GM12878 (cell line): ENCODE results near the gene ZDBF2. TPM values are rescaled to one million over a fixed set of nuclear protein-coding genes. Genes with fewer than 3 reads are reported as not detected.

Experiments
- ATAC-seq: fragments of 200-7000 bp; cut with Tn5 transposase; 3 replicates; pipeline ENCODE4 v1.9.1; 2020; ENCODE audit warnings: mild to moderate bottlenecking, moderate library complexity
- BruUV-seq: library from RNA; stranded (reverse); fragments of 400-500 nt; replicated peaks from 2 replicates; lab custom pipeline; 2021; lab: Mats Ljungman, UMichigan
- CTCF ChIA-PET: fragments of 300-600 bp; sonication (Branson Sonifier 250); formaldehyde crosslinking; extraction: SDS; loops from one replicate; lab custom pipeline; 2021; ENCODE audit warnings: inconsistent platforms; lab: Yijun Ruan, JAX
- POLR2A ChIA-PET: fragments of 350-600 bp; formaldehyde crosslinking; extraction: SDS; loops from one replicate; lab custom pipeline; 2021; ENCODE audit warnings: inconsistent platforms; lab: Charles Lee
- RAD21 ChIA-PET: fragments of 300-600 bp; sonication (Branson Sonifier 250); formaldehyde crosslinking; loops from one replicate; lab custom pipeline; 2023; ENCODE audit warnings: antibody characterized with exemption; ENCODE audit not compliant: unreplicated experiment; lab: Charles Lee
- SMC1A ChIA-PET: fragments of 300-600 bp; sonication (Branson Sonifier 250); formaldehyde crosslinking; loops from one replicate; lab custom pipeline; 2023; ENCODE audit not compliant: unreplicated experiment, uncharacterized antibody; lab: Charles Lee
- DNase-seq: peaks from one replicate; pipeline ENCODE4 v3.0.0-alpha.2; 2011; ENCODE audit warnings: low read depth, low spot score
- FAIRE-seq: peaks from 3 replicates; lab custom pipeline; 2011; peaks lifted over from hg19 to GRCh38; lab: Jason Lieb, UNC
- H2AFZ ChIP-seq: 2 replicates; pipeline ENCODE4 v1.6.0; 2011; ENCODE audit warnings: low read depth, low read length, control low read depth; ENCODE audit not compliant: control insufficient read depth
- H3K27ac ChIP-seq: 2 replicates; pipeline ENCODE4 v1.5.1; 2011; ENCODE audit warnings: control low read depth; ENCODE audit not compliant: control insufficient read depth, insufficient read depth
- H3K27me3 ChIP-seq, 2 experiments: replicated peaks in 1 of 2; 2 replicates each; pipeline versions ENCODE4 v1.6.0 to v1.6.1; 2011; ENCODE audit warnings: low read length in 1 of 2; ENCODE audit not compliant: control insufficient read depth in 2 of 2, insufficient read depth in 2 of 2
- H3K36me3 ChIP-seq, 2 experiments: 2 replicates each; pipeline ENCODE4 v1.5.1; 2011; ENCODE audit warnings: low read length in 1 of 2; ENCODE audit not compliant: control insufficient read depth in 2 of 2, insufficient read depth in 2 of 2
- H3K4me1 ChIP-seq: 2 replicates; pipeline ENCODE4 v1.6.1; 2011; ENCODE audit warnings: mild to moderate bottlenecking, low read length, moderate library complexity, mixed read lengths; ENCODE audit not compliant: control insufficient read depth, insufficient read depth
- H3K4me2 ChIP-seq: 2 replicates; pipeline ENCODE4 v1.6.0; 2011; ENCODE audit warnings: control low read depth; ENCODE audit not compliant: control insufficient read depth, insufficient read depth
- H3K4me3 ChIP-seq: fragments of 200-600 bp; sonication (generic); 2 replicates; pipeline ENCODE4 v1.5.1; 2016
- H3K79me2 ChIP-seq: 2 replicates; pipeline ENCODE4 v1.6.0; 2011; ENCODE audit warnings: low read length; ENCODE audit not compliant: control insufficient read depth, insufficient read depth
- H3K9ac ChIP-seq: 2 replicates; pipeline ENCODE4 v1.8.0; 2011; ENCODE audit warnings: low read length, control low read depth, mixed read lengths; ENCODE audit not compliant: control insufficient read depth, insufficient read depth
- H3K9me3 ChIP-seq: replicated peaks from 3 replicates; pipeline ENCODE4 v1.5.1; 2011; ENCODE audit warnings: mild to moderate bottlenecking, low read length; ENCODE audit not compliant: control insufficient read depth, insufficient read depth
- H4K20me1 ChIP-seq: 2 replicates; pipeline ENCODE4 v1.6.0; 2011; ENCODE audit not compliant: control insufficient read depth, insufficient read depth
- BHLHE40 ChIP-seq, 2 experiments: fragments of 450-650 bp in 1 of 2; IDR thresholded peaks; 2 replicates each; pipeline ENCODE4 v1.6.1; 2011 to 2017; ENCODE audit warnings: low read depth in 2 of 2, borderline replicate concordance in 1 of 2, improper control_type of control experiment in 1 of 2, low read length in 1 of 2, mild to moderate bottlenecking in 1 of 2
- CEBPB ChIP-seq, 2 experiments: fragments of 150-350 bp in 1 of 2; IDR thresholded peaks; 2 replicates each; pipeline ENCODE4 v1.6.1; 2012 to 2014; ENCODE audit warnings: low read depth in 2 of 2, low read length in 2 of 2, borderline replicate concordance in 1 of 2, inconsistent platforms in 1 of 2
- GATAD2B ChIP-seq: fragments of 450-650 bp; conservative IDR thresholded peaks from 2 replicates; pipeline ENCODE4 v1.6.1; 2017; ENCODE audit warnings: low read depth, mild to moderate bottlenecking, moderate library complexity
- KAT2A ChIP-seq: conservative IDR thresholded peaks from 2 replicates; pipeline ENCODE4 v1.6.1; 2011; ENCODE audit warnings: low read depth, low read length; ENCODE audit not compliant: control insufficient read depth
- LARP7 ChIP-seq: fragments of 450-650 bp; IDR thresholded peaks from 2 replicates; pipeline ENCODE4 v1.6.1; 2017; ENCODE audit warnings: mild to moderate bottlenecking
- NR2C1 ChIP-seq: fragments of 450-650 bp; IDR thresholded peaks from 2 replicates; pipeline ENCODE4 v1.6.1; 2017; ENCODE audit warnings: antibody characterized with exemption, mild to moderate bottlenecking, moderate library complexity
- RB1 ChIP-seq: fragments of 450-650 bp; formaldehyde crosslinking; IDR thresholded peaks from 2 replicates; pipeline ENCODE4 v1.6.1; 2017; ENCODE audit warnings: mild to moderate bottlenecking, borderline replicate concordance
- RUNX3 ChIP-seq: IDR thresholded peaks from 2 replicates; pipeline ENCODE4 v1.6.1; 2012; ENCODE audit warnings: low read length, inconsistent platforms
- SIN3A ChIP-seq: IDR thresholded peaks from 2 replicates; pipeline ENCODE4 v1.6.1; 2012; ENCODE audit warnings: low read depth, low read length, improper control_type of control experiment
- TCF12 ChIP-seq: IDR thresholded peaks from 2 replicates; pipeline ENCODE4 v1.6.1; 2011; ENCODE audit warnings: low read depth, mild to moderate bottlenecking, low read length
- ZSCAN29 ChIP-seq: fragments of 450-650 bp; IDR thresholded peaks from 2 replicates; pipeline ENCODE4 v1.6.1; 2017; ENCODE audit warnings: mild to moderate bottlenecking, moderate library complexity
- WGBS: methylation state at CpG from one replicate; pipeline ENCODE4 v1.1.6; 2016; ENCODE audit warnings: low lambda C conversion rate; ENCODE audit not compliant: insufficient replicate concordance, insufficient coverage; ENCODE audit errors: missing lambda C conversion rate; 5-methylcytosine and 5-hydroxymethylcytosine counted together
- in situ Hi-C: fragments of 300-500 bp; cut with MboI; formaldehyde crosslinking; loops from 9 replicates; pipeline ENCODE4 v1.14.3; 2018; ENCODE audit warnings: mixed read lengths
- intact Hi-C: fragments of 100-400 bp; cut with micrococcal nuclease; formaldehyde crosslinking; loops from one replicate; pipeline ENCODE4 v1.14.2; 2022; ENCODE audit not compliant: unreplicated experiment
- polyA plus RNA-seq, 11 experiments: library from polyadenylated mRNA; depleted of rRNA in 4 of 11; unstranded in 6 of 11; stranded (reverse) in 5 of 11; fragments of >200 nt; fragmentation: Nextera tagmentation in 4 of 11; fragmentation: Illumina TruSeq in 1 of 11; extraction: Ambion mirVana in 4 of 11; extraction: Trizol in 1 of 11; gene quantifications; 1 replicate in 1 of 11; 2 replicates in 10 of 11; pipeline versions ENCODE4 v1.2.1 to v1.2.3, GENCODE V29; 2011 to 2016; ENCODE audit warnings: inconsistent platforms in 2 of 11, missing spikeins in 2 of 11, low read depth in 1 of 11
- total RNA-seq, 4 experiments: library from RNA; depleted of rRNA in 3 of 4; stranded (reverse); fragments of >200 nt in 3 of 4; fragmentation: Illumina TruSeq in 1 of 4; extraction: Trizol in 1 of 4; gene quantifications; 2 replicates each; pipeline versions ENCODE4 v1.2.1 to v1.2.3, GENCODE V29; 2013 to 2021
- TF ChIP-seq, protein P1 (sequence below): IDR thresholded peaks from 2 replicates; pipeline ENCODE4 v1.6.1; 2012; ENCODE audit warnings: improper control_type of control experiment, low read depth, low read length; ENCODE audit not compliant: insufficient replicate concordance
- TF ChIP-seq, protein P2 (sequence below): fragments of 450-650 bp; IDR thresholded peaks from 2 replicates; pipeline ENCODE4 v1.6.1; 2016; ENCODE audit warnings: mild to moderate bottlenecking
- TF ChIP-seq, protein P3 (sequence below): IDR thresholded peaks from 2 replicates; pipeline ENCODE4 v1.6.1; 2011; ENCODE audit warnings: borderline replicate concordance, low read depth, mild to moderate bottlenecking, moderate library complexity, low read length; ENCODE audit not compliant: insufficient read depth, poor library complexity, severe bottlenecking

ZDBF2 gene
- total and polyA plus RNA-seq, 10 of the 15 experiments (the other 5 are each of a cell fraction or from before 2014, with no cell fraction given), result 0.60 to 21.1 (median 4.2) TPM

GRCh38 chr2:206352571-206352970, 78.1 kb downstream of the ZDBF2 start:
- FAIRE-seq, result no peak
- POLR2A ChIA-PET, result no interaction called here
- CTCF ChIA-PET, result interaction anchor here (0.9 to 1.3 kb wide), 2 partner anchors 16 to 189 kb away, joined by 3 to 5 read pairs; no protein-coding TSS in a partner anchor
- H3K27ac ChIP-seq, result no peak overlapping the region
- DNase-seq, result no peak
- no TSS peak for BruUV-seq
- in situ Hi-C loops (no loop called here), intact Hi-C loops (no loop called here)
- TF ChIP-seq NR2C1, result no peak
- TF ChIP-seq SIN3A, result no peak
- no peak for TF ChIP-seq TCF12
- TF ChIP-seq, protein P1, sequence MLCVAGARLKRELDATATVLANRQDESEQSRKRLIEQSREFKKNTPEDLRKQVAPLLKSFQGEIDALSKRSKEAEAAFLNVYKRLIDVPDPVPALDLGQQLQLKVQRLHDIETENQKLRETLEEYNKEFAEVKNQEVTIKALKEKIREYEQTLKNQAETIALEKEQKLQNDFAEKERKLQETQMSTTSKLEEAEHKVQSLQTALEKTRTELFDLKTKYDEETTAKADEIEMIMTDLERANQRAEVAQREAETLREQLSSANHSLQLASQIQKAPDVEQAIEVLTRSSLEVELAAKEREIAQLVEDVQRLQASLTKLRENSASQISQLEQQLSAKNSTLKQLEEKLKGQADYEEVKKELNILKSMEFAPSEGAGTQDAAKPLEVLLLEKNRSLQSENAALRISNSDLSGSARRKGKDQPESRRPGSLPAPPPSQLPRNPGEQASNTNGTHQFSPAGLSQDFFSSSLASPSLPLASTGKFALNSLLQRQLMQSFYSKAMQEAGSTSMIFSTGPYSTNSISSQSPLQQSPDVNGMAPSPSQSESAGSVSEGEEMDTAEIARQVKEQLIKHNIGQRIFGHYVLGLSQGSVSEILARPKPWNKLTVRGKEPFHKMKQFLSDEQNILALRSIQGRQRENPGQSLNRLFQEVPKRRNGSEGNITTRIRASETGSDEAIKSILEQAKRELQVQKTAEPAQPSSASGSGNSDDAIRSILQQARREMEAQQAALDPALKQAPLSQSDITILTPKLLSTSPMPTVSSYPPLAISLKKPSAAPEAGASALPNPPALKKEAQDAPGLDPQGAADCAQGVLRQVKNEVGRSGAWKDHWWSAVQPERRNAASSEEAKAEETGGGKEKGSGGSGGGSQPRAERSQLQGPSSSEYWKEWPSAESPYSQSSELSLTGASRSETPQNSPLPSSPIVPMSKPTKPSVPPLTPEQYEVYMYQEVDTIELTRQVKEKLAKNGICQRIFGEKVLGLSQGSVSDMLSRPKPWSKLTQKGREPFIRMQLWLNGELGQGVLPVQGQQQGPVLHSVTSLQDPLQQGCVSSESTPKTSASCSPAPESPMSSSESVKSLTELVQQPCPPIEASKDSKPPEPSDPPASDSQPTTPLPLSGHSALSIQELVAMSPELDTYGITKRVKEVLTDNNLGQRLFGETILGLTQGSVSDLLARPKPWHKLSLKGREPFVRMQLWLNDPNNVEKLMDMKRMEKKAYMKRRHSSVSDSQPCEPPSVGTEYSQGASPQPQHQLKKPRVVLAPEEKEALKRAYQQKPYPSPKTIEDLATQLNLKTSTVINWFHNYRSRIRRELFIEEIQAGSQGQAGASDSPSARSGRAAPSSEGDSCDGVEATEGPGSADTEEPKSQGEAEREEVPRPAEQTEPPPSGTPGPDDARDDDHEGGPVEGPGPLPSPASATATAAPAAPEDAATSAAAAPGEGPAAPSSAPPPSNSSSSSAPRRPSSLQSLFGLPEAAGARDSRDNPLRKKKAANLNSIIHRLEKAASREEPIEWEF, result no peak
- TF ChIP-seq GATAD2B, result no peak
- TF ChIP-seq ZSCAN29, result no peak
- TF ChIP-seq, protein P2, sequence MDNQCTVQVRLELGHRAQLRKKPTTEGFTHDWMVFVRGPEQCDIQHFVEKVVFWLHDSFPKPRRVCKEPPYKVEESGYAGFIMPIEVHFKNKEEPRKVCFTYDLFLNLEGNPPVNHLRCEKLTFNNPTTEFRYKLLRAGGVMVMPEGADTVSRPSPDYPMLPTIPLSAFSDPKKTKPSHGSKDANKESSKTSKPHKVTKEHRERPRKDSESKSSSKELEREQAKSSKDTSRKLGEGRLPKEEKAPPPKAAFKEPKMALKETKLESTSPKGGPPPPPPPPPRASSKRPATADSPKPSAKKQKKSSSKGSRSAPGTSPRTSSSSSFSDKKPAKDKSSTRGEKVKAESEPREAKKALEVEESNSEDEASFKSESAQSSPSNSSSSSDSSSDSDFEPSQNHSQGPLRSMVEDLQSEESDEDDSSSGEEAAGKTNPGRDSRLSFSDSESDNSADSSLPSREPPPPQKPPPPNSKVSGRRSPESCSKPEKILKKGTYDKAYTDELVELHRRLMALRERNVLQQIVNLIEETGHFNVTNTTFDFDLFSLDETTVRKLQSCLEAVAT, result no peak
- no peak for TF ChIP-seq KAT2A
- TF ChIP-seq CEBPB (IDR thresholded peaks at IDR 0.05; ENCODE audit: borderline replicate concordance in 1 of 2, low read depth in 2 of 2, low read length in 2 of 2), result no peak
- TF ChIP-seq, protein P3, sequence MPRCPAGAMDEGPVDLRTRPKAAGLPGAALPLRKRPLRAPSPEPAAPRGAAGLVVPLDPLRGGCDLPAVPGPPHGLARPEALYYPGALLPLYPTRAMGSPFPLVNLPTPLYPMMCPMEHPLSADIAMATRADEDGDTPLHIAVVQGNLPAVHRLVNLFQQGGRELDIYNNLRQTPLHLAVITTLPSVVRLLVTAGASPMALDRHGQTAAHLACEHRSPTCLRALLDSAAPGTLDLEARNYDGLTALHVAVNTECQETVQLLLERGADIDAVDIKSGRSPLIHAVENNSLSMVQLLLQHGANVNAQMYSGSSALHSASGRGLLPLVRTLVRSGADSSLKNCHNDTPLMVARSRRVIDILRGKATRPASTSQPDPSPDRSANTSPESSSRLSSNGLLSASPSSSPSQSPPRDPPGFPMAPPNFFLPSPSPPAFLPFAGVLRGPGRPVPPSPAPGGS, result no peak
- no peak for TF ChIP-seq BHLHE40 (IDR thresholded peaks at IDR 0.05; ENCODE audit: borderline replicate concordance in 1 of 2, low read depth in 2 of 2, low read length in 1 of 2)
- no peak for TF ChIP-seq RUNX3
- no peak for TF ChIP-seq LARP7
- no peak for TF ChIP-seq RB1
- WGBS, result 29% methylated on average over 1 of the region's 1 CpG
- no peak overlapping the region for H3K4me3 ChIP-seq
- no peaks in the 10 kb centered on the region; the same call in 2 of the 3 replicates for H3K9me3 ChIP-seq
- no peaks in the 10 kb centered on the region for H3K27me3 ChIP-seq
- RAD21 ChIA-PET, result interaction anchor here (0.6 kb wide), 1 partner anchor 103 kb away, joined by 3 read pairs; no protein-coding TSS in a partner anchor
- H3K4me2 ChIP-seq, result no peak overlapping the region
- H3K4me1 ChIP-seq, result no peaks in the 10 kb centered on the region
- SMC1A ChIA-PET, result interaction anchor here (0.6 to 1.2 kb wide), 2 partner anchors 9 to 268 kb away, joined by 3 read pairs; no protein-coding TSS in a partner anchor
- H3K9ac ChIP-seq, result no peak overlapping the region
- no peaks in the 10 kb centered on the region for H3K79me2 ChIP-seq
- H3K36me3 ChIP-seq, result no peaks in the 10 kb centered on the region
- H2AFZ ChIP-seq, result no peak overlapping the region
- ATAC-seq, result no peak
- no peaks in the 10 kb centered on the region for H4K20me1 ChIP-seq
